IPS DF 6.9 (cell line): ENCODE results near the gene CELA3B.
"Not testable (repeated sequence)": the region's sequence is repeated elsewhere in the genome, so short reads cannot be mapped to it uniquely, and the experiment has no call there.

ENCODE experiments used
- DNase-seq: peaks from one replicate; pipeline ENCODE4 v3.0.0-alpha.2; 2013; ENCODE audit warnings: low read depth, low spot score
- H3K27ac ChIP-seq: one replicate; pipeline ENCODE4 v1.5.1; 2013; ENCODE audit warnings: low read length, control low read depth
- H3K27me3 ChIP-seq: 2 replicates; pipeline ENCODE4 v1.6.1; 2013; ENCODE audit warnings: mild to moderate bottlenecking, low read length; ENCODE audit not compliant: control insufficient read depth, insufficient read depth
- H3K36me3 ChIP-seq: 2 replicates; pipeline ENCODE4 v1.6.1; 2013; ENCODE audit warnings: low read length; ENCODE audit not compliant: control insufficient read depth, insufficient read depth
- H3K4me1 ChIP-seq: 2 replicates; pipeline ENCODE4 v1.6.1; 2013; ENCODE audit warnings: low read length; ENCODE audit not compliant: control insufficient read depth, insufficient read depth
- H3K4me3 ChIP-seq: 2 replicates; pipeline ENCODE4 v1.5.1; 2013; ENCODE audit warnings: mild to moderate bottlenecking, low read length
- H3K9me3 ChIP-seq: 2 replicates; pipeline ENCODE4 v1.6.1; 2013; ENCODE audit warnings: low read length, inconsistent platforms; ENCODE audit not compliant: control insufficient read depth, insufficient read depth
- WGBS: extraction: QIAGEN DNeasy Blood & Tissue Kit; methylation state at CpG from one replicate; pipeline ENCODE4 v1.1.7; 2013; ENCODE audit warnings: mixed read lengths, missing lambda C conversion rate; ENCODE audit not compliant: insufficient read length, insufficient coverage; 5-methylcytosine and 5-hydroxymethylcytosine counted together

Gene CELA3B

DNA sequence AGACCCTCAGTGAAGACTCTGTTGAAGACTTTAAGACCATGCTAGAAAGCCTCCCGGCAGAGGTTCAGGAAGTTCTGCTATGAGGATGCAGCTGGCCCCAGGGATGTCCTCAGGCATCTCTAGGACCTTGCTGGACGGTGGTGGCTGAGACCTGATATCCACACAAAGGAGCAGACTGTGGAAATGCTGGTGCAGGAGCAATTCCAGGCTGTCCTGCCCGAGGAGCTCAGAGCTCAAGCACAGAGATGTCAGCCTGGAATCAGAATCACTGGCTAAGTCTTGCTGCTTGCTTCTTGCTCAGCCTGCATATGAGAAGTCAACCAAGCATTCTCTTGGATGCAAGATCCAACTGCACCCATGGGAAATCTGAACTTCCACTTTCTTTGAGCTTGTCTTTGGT is 53.7 kb downstream of the CELA3B start:
- Histone ChIP-seq H3K27me3 (no peaks in the 10 kb centered on the region), H3K36me3 (peaks cover 4% of the 10 kb centered on the region; the same call in 1 of the 2 replicates), H3K4me3 (no peak overlapping the region), H3K27ac (no peak overlapping the region), H3K4me1 (no peaks in the 10 kb centered on the region), H3K9me3 (no peaks in the 10 kb centered on the region)
- WGBS: no CpG with 5 or more reads among the region's 3 CpGs
- DNase-seq: no peak

DNA sequence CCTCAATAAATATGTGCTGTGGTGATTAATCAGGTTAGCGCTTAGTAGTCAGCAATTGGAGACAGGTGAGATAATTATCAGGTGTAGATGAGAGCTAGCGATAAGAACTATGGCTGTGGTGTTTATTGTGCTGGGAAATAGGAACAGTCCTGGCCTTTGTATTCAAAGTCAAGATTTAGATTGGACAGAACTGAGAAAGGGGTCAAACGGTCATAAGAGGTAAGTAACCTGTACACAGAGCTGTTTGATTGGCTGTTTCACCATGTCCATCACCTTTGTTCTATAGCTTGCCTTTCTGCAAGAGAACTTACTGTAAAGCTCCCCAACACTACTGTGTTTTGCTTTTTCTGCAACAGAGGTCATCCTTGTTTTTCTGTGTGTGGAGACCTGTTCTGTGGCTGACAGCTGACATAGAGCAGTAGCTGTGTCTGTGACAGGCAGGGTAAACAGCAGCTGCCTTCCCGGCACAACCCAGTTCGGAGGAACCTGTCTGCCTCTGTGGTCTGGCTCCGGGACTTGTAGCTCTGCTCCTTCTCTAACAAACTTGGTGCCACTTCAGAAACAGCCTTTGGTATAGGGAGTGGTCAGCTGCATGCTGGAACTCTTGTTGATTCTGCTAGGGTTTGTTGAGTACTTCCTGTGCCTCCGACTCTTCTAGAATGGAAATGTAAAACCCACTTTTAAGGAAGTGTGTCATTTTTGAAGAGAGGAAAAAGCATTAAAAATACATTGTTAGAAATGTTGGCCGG is 54.6 kb downstream of the CELA3B start:
- Histone ChIP-seq H3K27me3 (no peaks in the 10 kb centered on the region), H3K9me3 (no peaks in the 10 kb centered on the region), H3K4me3 (no peak overlapping the region), H3K36me3 (peaks cover 4% of the 10 kb centered on the region; the same call in 1 of the 2 replicates), H3K4me1 (no peaks in the 10 kb centered on the region), H3K27ac (no peak overlapping the region)
- WGBS: no CpG with 5 or more reads among the region's 8 CpGs
- DNase-seq: no peak

DNA sequence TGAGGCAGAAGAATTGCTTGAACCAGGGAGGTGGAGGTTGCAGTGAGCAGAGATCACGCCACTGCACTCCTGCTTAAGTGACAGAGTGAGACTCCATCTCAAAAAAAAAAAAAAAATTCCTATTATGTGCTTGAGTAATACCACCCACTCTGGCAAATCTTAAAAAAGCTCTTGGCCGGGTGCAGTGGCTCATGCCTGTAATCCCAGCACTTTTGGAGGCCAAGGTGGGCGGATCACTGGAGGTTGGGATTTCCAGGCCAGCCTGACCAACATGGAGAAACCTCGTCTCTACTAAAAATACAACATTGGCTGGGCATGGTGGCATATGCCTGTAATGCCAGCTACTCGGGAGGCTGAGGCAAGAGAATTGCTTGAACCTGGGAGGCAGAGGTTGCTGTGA is 58.0 kb downstream of the CELA3B start:
- WGBS: no CpG with 5 or more reads among the region's 5 CpGs
- not testable (repeated sequence) for H3K27ac ChIP-seq, DNase-seq, H3K36me3 ChIP-seq, H3K4me1 ChIP-seq, H3K9me3 ChIP-seq, H3K27me3 ChIP-seq, H3K4me3 ChIP-seq

DNA sequence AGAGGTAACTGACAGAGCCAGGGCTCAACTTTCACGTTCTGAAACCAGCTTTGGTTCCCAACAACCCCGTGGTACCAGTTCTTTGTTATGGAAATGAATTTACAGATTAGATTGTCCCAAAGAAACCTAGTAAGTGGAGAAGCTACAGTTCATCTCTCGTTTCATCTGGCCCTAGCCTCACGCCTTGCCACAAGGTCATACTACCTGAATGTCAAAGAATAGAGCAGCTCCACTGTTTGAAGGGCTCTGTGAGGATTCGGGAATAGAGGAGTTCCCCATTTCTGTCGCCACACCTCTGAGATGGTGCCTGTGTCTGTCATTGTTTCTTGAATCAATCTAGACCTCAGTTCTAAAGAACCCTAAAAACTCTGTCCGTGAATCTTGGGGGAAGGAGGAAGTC is 60.7 kb downstream of the CELA3B start:
- no peak for DNase-seq
- Histone ChIP-seq H3K4me3 (no peak overlapping the region), H3K4me1 (peaks cover 4% of the 10 kb centered on the region; the same call in 1 of the 2 replicates), H3K36me3 (no peaks in the 10 kb centered on the region), H3K27me3 (no peaks in the 10 kb centered on the region), H3K27ac (no peak overlapping the region), H3K9me3 (no peaks in the 10 kb centered on the region)
- no CpG with 5 or more reads among the region's 7 CpGs for WGBS

DNA sequence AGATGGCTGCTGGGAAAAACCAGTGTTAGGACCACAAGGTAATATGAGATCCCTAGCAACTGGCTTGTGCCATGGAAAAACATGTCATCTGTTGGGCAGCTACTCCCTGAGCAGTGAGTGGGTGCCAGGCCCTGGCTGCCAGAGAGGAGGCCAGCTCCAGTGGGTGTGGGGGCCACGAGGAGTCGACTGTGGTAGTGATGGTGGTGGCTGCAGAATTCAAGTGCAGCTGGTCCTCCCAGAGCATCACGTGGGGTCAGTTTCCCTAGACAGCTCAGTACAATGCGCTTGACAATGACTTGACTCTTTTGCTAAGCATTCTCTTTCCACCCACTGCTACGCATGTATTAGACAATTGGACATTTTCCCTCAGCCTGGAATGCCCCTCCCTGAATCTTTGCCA is 61.2 kb downstream of the CELA3B start:
- WGBS: no CpG with 5 or more reads among the region's 5 CpGs
- H3K4me1 ChIP-seq: peaks cover 4% of the 10 kb centered on the region; the same call in 1 of the 2 replicates
- no peak overlapping the region for H3K27ac ChIP-seq

More for the DNA sequence above, 61.2 kb downstream of the CELA3B start:
- DNase-seq: no peak
- Histone ChIP-seq H3K4me3 (no peak overlapping the region), H3K27me3 (no peaks in the 10 kb centered on the region), H3K36me3 (no peaks in the 10 kb centered on the region), H3K9me3 (no peaks in the 10 kb centered on the region)
